GM12874 (cell line): ENCODE results near the gene ENDOU.

ENCODE experiments used
- CTCF ChIP-seq: IDR thresholded peaks from 2 replicates; pipeline ENCODE4 v1.5.1; 2011; ENCODE audit warnings: low read depth, mild to moderate bottlenecking, control low read depth, low read length, moderate library complexity; ENCODE audit not compliant: insufficient read depth

The ENDOU gene

GRCh38 chr12:47755655-47756562, 30.6 kb upstream of the ENDOU start:
- TF ChIP-seq CTCF: no peak

- no peak for TF ChIP-seq CTCF
Measured at GRCh38 chr12:47754881-47755280, 29.6 kb upstream of the ENDOU start.

GRCh38 chr12:47754126-47754525, 28.8 kb upstream of the ENDOU start:
- no peak for TF ChIP-seq CTCF

- no peak for TF ChIP-seq CTCF
Measured at GRCh38 chr12:47753021-47754001, 28.0 kb upstream of the ENDOU start.

GRCh38 chr12:47752552-47752951, 27.3 kb upstream of the ENDOU start:
- no peak for TF ChIP-seq CTCF

- TF ChIP-seq CTCF: no peak
Measured at GRCh38 chr12:47752121-47752520, 26.8 kb upstream of the ENDOU start.

GRCh38 chr12:47751561-47751960, 26.3 kb upstream of the ENDOU start:
- no peak for TF ChIP-seq CTCF
